Neural crest cell (in vitro differentiated cells): Measurements from ENCODE around the gene ESCO1. TPM values are rescaled to one million over a fixed set of nuclear protein-coding genes. Genes with fewer than 3 reads are reported as not detected.
"Not testable (repeated sequence)": the region's sequence is repeated elsewhere in the genome, so short reads cannot be mapped to it uniquely, and the experiment has no call there.

Experiments
- DNase-seq: peaks from one replicate; pipeline ENCODE4 v3.0.0; 2021; ENCODE audit warnings: low read depth, mixed read lengths, low spot score
- H3K27ac Mint-ChIP-seq: one replicate; pipeline ENCODE4 v1.8.0; 2021; ENCODE audit warnings: mild to moderate bottlenecking, mixed read lengths; ENCODE audit not compliant: unreplicated experiment
- H3K27me3 Mint-ChIP-seq: 2 replicates; pipeline ENCODE4 v1.8.0; 2021; ENCODE audit warnings: low read depth, mild to moderate bottlenecking, mixed read lengths
- H3K36me3 Mint-ChIP-seq: 2 replicates; pipeline ENCODE4 v1.8.0; 2021; ENCODE audit warnings: low read depth, mild to moderate bottlenecking, mixed read lengths
- H3K4me1 Mint-ChIP-seq: 2 replicates; pipeline ENCODE4 v1.8.0; 2021; ENCODE audit warnings: mixed read lengths
- H3K4me3 Mint-ChIP-seq: one replicate; pipeline ENCODE4 v1.8.0; 2021; ENCODE audit warnings: mild to moderate bottlenecking, mixed read lengths
- H3K9me3 Mint-ChIP-seq: 2 replicates; pipeline ENCODE4 v1.8.0; 2021; ENCODE audit warnings: mixed read lengths
- long read RNA-seq: library from polyadenylated mRNA; unstranded; transcript quantifications from one replicate; pipeline ENCODE4 v2.0.0, GENCODE V29; 2020
- total RNA-seq: library from RNA; stranded (reverse); gene quantifications from 2 replicates; pipeline ENCODE4 v1.2.1, GENCODE V29; 2021
- TF ChIP-seq, protein P1 (sequence below): fragments of 200-600 bp; sonication (generic); conservative IDR thresholded peaks from 2 replicates; pipeline ENCODE4 v1.5.0; 2021; ENCODE audit warnings: antibody characterized with exemption, mild to moderate bottlenecking

The ESCO1 gene, protein sequence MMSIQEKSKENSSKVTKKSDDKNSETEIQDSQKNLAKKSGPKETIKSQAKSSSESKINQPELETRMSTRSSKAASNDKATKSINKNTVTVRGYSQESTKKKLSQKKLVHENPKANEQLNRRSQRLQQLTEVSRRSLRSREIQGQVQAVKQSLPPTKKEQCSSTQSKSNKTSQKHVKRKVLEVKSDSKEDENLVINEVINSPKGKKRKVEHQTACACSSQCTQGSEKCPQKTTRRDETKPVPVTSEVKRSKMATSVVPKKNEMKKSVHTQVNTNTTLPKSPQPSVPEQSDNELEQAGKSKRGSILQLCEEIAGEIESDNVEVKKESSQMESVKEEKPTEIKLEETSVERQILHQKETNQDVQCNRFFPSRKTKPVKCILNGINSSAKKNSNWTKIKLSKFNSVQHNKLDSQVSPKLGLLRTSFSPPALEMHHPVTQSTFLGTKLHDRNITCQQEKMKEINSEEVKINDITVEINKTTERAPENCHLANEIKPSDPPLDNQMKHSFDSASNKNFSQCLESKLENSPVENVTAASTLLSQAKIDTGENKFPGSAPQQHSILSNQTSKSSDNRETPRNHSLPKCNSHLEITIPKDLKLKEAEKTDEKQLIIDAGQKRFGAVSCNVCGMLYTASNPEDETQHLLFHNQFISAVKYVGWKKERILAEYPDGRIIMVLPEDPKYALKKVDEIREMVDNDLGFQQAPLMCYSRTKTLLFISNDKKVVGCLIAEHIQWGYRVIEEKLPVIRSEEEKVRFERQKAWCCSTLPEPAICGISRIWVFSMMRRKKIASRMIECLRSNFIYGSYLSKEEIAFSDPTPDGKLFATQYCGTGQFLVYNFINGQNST
- total RNA-seq: 15.7 and 16.4 TPM in 2 replicates
- long read RNA-seq, partial matches to known transcripts: 30 of 40 reads
- long read RNA-seq, other reads (novel, unspliced or antisense): 10 of 40 reads

DNA sequence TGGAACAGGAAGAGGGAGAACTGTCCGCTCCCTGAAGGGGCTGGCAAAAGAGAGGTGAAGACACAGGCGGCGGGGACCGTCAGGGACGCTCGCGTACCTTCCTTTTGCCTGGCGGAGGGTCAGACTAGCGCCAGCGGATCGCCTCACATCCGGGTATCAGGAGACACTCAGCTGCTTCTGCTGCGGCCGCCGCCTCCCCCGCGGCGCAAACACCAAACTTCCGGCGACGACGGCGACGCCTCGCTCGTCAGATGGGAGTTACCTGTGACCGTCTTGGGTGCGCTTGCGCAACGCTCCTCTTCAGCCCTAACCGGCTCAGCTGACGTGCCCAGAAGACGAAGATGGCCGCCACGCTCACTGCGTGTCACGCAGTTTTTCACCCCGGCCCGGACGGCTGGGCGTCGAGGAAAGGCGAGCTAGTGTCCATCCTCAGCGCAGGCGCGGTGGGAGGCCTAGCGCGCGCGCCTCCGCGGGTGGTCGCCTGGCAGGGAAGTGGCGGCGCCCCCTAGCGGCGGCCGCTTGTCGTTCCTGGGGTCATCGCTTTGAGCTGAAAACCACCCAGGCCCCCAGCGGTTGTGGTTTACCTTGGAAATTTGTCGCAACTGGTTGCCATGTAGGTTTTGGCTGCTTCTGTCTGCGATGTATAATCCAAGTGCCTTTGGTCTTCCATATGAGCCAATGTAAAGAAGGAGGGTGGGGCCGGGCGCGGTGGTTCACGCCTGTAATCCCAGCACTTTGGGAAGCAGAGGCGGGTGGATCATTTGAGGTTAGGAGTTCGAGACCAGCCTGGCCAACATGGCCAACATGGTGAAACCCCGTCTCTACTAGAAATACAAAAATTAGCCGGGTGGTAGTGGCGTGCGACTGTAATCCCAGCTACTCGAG, at the start of gene ESCO1:
Gene ESCO1 (minus strand): TSS at position 179 of the 885 bp plus-strand sequence. CDS start 25,861 bp downstream, outside the sequence.
- TF ChIP-seq, protein P1, sequence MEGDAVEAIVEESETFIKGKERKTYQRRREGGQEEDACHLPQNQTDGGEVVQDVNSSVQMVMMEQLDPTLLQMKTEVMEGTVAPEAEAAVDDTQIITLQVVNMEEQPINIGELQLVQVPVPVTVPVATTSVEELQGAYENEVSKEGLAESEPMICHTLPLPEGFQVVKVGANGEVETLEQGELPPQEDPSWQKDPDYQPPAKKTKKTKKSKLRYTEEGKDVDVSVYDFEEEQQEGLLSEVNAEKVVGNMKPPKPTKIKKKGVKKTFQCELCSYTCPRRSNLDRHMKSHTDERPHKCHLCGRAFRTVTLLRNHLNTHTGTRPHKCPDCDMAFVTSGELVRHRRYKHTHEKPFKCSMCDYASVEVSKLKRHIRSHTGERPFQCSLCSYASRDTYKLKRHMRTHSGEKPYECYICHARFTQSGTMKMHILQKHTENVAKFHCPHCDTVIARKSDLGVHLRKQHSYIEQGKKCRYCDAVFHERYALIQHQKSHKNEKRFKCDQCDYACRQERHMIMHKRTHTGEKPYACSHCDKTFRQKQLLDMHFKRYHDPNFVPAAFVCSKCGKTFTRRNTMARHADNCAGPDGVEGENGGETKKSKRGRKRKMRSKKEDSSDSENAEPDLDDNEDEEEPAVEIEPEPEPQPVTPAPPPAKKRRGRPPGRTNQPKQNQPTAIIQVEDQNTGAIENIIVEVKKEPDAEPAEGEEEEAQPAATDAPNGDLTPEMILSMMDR: peak; percentile 99
- Mint-ChIP-seq H3K27ac (peak within 1 kb of the TSS; percentile 98), H3K4me1 (peaks cover 17% of the 10 kb centered on the region), H3K36me3 (peaks cover 4% of the 10 kb centered on the region), H3K9me3 (no peaks in the 10 kb centered on the region), H3K4me3 (peak within 1 kb of the TSS; percentile 98), H3K27me3 (no peaks in the 10 kb centered on the region)
- peak; percentile 89 for DNase-seq

DNA sequence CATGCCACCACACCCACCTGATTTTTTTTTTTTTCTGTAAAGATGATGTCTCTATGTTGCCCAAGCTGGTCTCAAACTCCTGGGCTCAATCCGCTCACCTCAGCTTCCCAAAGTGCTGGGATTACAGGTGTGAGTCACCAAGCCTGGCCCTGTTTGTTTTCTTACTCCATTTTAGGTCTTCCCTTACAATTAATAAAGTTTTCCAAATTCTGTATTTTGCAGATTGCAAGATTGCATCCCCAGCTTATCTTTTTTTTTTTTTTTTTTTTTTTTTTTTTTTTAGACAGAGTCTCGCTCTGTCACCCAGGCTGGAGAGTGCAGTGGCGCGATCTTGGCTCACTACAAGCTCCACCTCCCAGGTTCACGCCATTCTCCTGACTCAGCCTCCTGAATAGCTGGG, 39.9 kb upstream of the ESCO1 start:
- H3K36me3 Mint-ChIP-seq, H3K27ac Mint-ChIP-seq, H3K4me1 Mint-ChIP-seq, H3K27me3 Mint-ChIP-seq, DNase-seq, H3K4me3 Mint-ChIP-seq, H3K9me3 Mint-ChIP-seq: not testable (repeated sequence)

DNA sequence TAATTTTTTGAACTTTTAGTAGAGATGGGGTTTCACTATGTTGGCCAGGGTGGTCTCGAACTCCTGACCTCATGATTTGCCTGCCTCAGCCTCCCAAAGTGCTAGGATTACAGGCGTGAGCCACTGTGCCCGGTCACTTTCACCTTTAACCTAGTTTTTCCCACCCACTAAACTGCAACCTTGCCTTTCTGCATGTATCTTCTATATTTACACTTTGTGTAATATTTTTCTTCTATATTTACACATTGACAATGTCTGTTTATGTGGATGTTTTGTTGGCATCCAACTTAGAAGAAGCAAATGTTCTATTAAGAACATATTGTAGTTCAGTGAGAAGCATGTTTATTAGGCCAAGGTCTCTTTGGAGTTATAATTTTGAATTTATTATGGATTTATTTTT, 38.3 kb upstream of the ESCO1 start:
- no peaks in the 10 kb centered on the region for H3K27me3 Mint-ChIP-seq
- H3K36me3 Mint-ChIP-seq: peaks cover 4% of the 10 kb centered on the region
- H3K4me1 Mint-ChIP-seq: no peaks in the 10 kb centered on the region
- H3K9me3 Mint-ChIP-seq: no peaks in the 10 kb centered on the region
- H3K27ac Mint-ChIP-seq: no peak overlapping the region
- H3K4me3 Mint-ChIP-seq: no peak overlapping the region
- no peak for DNase-seq
- TF ChIP-seq, protein P1: no peak

DNA sequence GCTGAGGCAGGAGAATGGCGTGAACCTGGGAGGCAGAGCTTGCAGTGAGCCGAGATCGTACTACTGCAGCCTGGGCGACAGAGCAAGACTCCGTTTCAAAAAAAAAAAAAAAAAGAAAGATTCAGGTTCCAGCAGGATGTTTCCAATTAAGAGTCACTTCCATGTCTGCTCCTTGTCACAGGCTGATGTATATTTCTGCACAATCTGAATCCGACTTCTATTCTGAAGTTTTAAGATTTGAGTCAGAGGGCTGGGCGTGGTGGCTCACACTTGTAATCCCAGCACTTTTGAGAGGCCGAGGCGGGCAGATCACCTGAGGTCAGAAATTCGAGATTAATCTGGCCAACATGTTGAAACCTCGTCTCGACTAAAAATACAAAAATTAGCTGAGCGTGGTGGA, 36.3 kb upstream of the ESCO1 start:
- TF ChIP-seq, protein P1: no peak
- no peaks in the 10 kb centered on the region for H3K27me3 Mint-ChIP-seq

DNA sequence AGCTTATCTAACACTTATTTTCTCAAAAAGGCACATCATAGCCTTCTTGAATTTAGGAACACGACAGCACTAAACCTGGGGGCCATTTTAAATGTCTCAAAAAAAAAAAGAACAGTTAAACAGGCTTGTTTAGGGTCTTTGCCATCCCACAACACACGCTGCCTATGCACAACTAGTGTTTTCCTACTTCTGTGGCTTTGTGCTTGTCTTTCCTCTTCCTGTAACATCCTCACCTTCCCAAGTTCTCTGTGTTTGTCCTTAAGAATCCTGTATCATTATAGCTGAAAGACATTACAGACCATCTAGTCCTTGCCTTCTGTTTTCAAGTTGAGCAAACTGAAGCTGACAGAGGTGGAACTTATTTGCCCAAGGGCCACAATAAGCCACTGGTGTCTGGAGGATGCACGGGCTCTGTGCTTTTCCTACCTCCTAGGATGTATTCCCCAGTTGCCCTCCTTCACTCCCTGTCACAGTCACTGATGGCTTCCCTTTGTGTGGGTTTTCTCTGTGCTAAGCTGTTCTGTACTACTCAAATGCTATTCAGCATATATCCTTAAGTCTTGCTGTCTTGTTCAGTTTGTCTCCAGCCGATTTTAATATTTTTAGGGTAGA, 34.2 kb upstream of the ESCO1 start:
- H3K9me3 Mint-ChIP-seq: no peaks in the 10 kb centered on the region
- peak overlapping the region; percentile 3 for H3K4me3 Mint-ChIP-seq
- H3K27me3 Mint-ChIP-seq: no peaks in the 10 kb centered on the region
- H3K4me1 Mint-ChIP-seq: no peaks in the 10 kb centered on the region
- TF ChIP-seq, protein P1: no peak
- H3K36me3 Mint-ChIP-seq: peaks cover 7% of the 10 kb centered on the region
- no peak for DNase-seq
- H3K27ac Mint-ChIP-seq: no peak overlapping the region

More for the DNA sequence above, 36.3 kb upstream of the ESCO1 start:
- Mint-ChIP-seq H3K4me1 (no peaks in the 10 kb centered on the region), H3K36me3 (peaks cover 4% of the 10 kb centered on the region), H3K27ac (no peak overlapping the region), H3K9me3 (no peaks in the 10 kb centered on the region), H3K4me3 (no peak overlapping the region)
- no peak for DNase-seq
